ENCODE data around the gene NLGN3. TPM values are rescaled to one million over a fixed set of nuclear protein-coding genes. Genes with fewer than 3 reads are reported as not detected.

The NLGN3 gene
- total and polyA plus RNA-seq, 2 experiments from 2014 or later: 1.6 to 2.7 TPM

GRCh38 chrX:71214604-71215337, 70.1 kb downstream of the NLGN3 start:
- TF ChIP-seq EZH2phosphoT487 (IDR thresholded peaks at IDR 0.05; ENCODE audit: low read depth, severe bottlenecking, unreplicated experiment): no peak
- TF ChIP-seq CTCF (IDR thresholded peaks at IDR 0.05; ENCODE audit: poor library complexity): no peak
- no peak for TF ChIP-seq EZH2 (IDR thresholded peaks at IDR 0.05; ENCODE audit: borderline replicate concordance)
- Histone ChIP-seq H3K9me2 (replicated peaks; ENCODE audit: insufficient read depth) (no peaks in the 10 kb centered on the region), H3K36me3 (replicated peaks; ENCODE audit: insufficient read depth, low read depth) (no peaks in the 10 kb centered on the region), H3K27ac (peak overlapping the region; percentile 60), H3K4me3 (no peak overlapping the region), H3K9me3 (ENCODE audit: low read depth) (no peaks in the 10 kb centered on the region), H3K4me2 (peak overlapping the region; percentile 64), H3K79me2 (no peaks in the 10 kb centered on the region), H2AFZ (no peak overlapping the region), H3K27me3 (no peaks in the 10 kb centered on the region), H3K4me1 (ENCODE audit: insufficient read depth) (peaks cover 5% of the 10 kb centered on the region), H4K20me1 (ENCODE audit: insufficient read depth, poor library complexity, severe bottlenecking) (no peaks in the 10 kb centered on the region)
- DNase-seq (ENCODE audit: low spot score): peak; percentile 61
- WGBS (ENCODE audit: low lambda C conversion rate, missing lambda C conversion rate): 58% methylated on average over 5 of the region's 5 CpGs

- Histone ChIP-seq H3K4me3 (no peak overlapping the region), H4K20me1 (ENCODE audit: insufficient read depth, poor library complexity, severe bottlenecking) (no peaks in the 10 kb centered on the region), H3K27me3 (no peaks in the 10 kb centered on the region), H3K4me1 (ENCODE audit: insufficient read depth) (peaks cover 5% of the 10 kb centered on the region), H3K36me3 (replicated peaks; ENCODE audit: insufficient read depth, low read depth) (no peaks in the 10 kb centered on the region), H2AFZ (no peak overlapping the region), H3K4me2 (peak overlapping the region; percentile 64), H3K9me3 (ENCODE audit: low read depth) (no peaks in the 10 kb centered on the region), H3K79me2 (no peaks in the 10 kb centered on the region), H3K27ac (no peak overlapping the region), H3K9me2 (replicated peaks; ENCODE audit: insufficient read depth) (no peaks in the 10 kb centered on the region)
- 67% methylated on average over 10 of the region's 10 CpGs for WGBS (ENCODE audit: low lambda C conversion rate, missing lambda C conversion rate)
- no peak for DNase-seq (ENCODE audit: low spot score)
- no peak for TF ChIP-seq EZH2 (IDR thresholded peaks at IDR 0.05; ENCODE audit: borderline replicate concordance)
Observed at GRCh38 chrX:71215338-71215912, 70.8 kb downstream of the NLGN3 start.

DNA sequence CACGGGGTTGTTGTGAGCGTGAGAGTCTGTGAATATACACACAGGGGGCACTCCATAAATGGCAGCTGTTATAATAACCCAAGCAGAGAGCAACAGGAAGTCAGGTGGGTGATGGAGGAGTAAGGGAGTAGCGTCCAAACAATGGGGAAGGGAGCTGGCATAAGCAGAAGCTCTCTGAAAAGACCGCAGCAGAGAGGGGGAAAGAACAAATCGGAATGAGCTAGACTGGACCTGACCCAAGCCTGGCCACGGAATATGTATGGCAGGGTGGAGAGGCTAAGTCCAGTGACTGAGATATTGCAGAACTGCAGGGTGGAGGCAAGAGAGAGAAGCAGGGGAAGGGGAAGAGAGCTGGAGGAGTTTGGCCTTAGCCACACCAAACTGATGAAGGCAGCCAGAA, 71.8 kb downstream of the NLGN3 start:
- H3K9me3 ChIP-seq (ENCODE audit: low read depth): no peaks in the 10 kb centered on the region
- no peak overlapping the region for H3K4me3 ChIP-seq
- H3K9me2 ChIP-seq (replicated peaks; ENCODE audit: insufficient read depth): no peaks in the 10 kb centered on the region
- H2AFZ ChIP-seq: no peak overlapping the region
- H3K27ac ChIP-seq: peak overlapping the region; percentile 66
- H3K36me3 ChIP-seq (replicated peaks; ENCODE audit: insufficient read depth, low read depth): no peaks in the 10 kb centered on the region
- no peak for DNase-seq (ENCODE audit: low spot score)
- H3K79me2 ChIP-seq: no peaks in the 10 kb centered on the region
- H3K4me1 ChIP-seq (ENCODE audit: insufficient read depth): peaks cover 5% of the 10 kb centered on the region
- 48% methylated on average over 6 of the region's 6 CpGs for WGBS (ENCODE audit: low lambda C conversion rate, missing lambda C conversion rate)
- H3K27me3 ChIP-seq: no peaks in the 10 kb centered on the region
- H3K4me2 ChIP-seq: peak overlapping the region; percentile 64
- TF ChIP-seq EZH2 (IDR thresholded peaks at IDR 0.05; ENCODE audit: borderline replicate concordance) (no peak), CTCF (IDR thresholded peaks at IDR 0.05; ENCODE audit: poor library complexity) (no peak), EZH2phosphoT487 (IDR thresholded peaks at IDR 0.05; ENCODE audit: low read depth, severe bottlenecking, unreplicated experiment) (no peak)
- H4K20me1 ChIP-seq (ENCODE audit: insufficient read depth, poor library complexity, severe bottlenecking): no peaks in the 10 kb centered on the region

DNA sequence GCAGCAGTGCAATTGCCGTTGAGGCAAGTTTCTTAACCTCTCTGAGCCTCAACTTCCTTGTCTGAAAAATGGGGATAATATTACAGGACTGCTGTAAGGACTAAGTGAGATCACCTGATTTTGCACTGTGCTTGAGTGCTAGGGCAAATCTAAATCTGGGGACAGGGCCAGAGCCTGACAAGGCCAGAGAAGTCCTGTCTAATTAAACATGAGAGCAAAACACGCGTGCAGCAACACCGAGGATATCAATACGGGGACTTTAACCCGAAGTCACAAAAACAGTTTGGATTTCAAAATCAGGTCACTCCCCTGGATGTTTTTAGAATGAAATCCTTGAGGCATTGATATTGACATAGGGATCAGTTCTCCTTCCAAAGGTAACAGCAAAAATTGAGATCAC, 72.7 kb downstream of the NLGN3 start:
- Histone ChIP-seq H3K4me3 (no peak overlapping the region), H3K9me2 (replicated peaks; ENCODE audit: insufficient read depth) (no peaks in the 10 kb centered on the region), H3K79me2 (no peaks in the 10 kb centered on the region), H4K20me1 (ENCODE audit: insufficient read depth, poor library complexity, severe bottlenecking) (no peaks in the 10 kb centered on the region), H3K9me3 (ENCODE audit: low read depth) (no peaks in the 10 kb centered on the region), H3K27ac (peak overlapping the region; percentile 66), H3K4me1 (ENCODE audit: insufficient read depth) (peaks cover 5% of the 10 kb centered on the region), H3K36me3 (replicated peaks; ENCODE audit: insufficient read depth, low read depth) (no peaks in the 10 kb centered on the region), H3K27me3 (no peaks in the 10 kb centered on the region), H2AFZ (no peak overlapping the region), H3K4me2 (peak overlapping the region; percentile 64)
- 83% methylated on average over 6 of the region's 6 CpGs for WGBS (ENCODE audit: low lambda C conversion rate, missing lambda C conversion rate)
- DNase-seq (ENCODE audit: low spot score): no peak
- TF ChIP-seq EZH2phosphoT487 (IDR thresholded peaks at IDR 0.05; ENCODE audit: low read depth, severe bottlenecking, unreplicated experiment) (no peak), CTCF (IDR thresholded peaks at IDR 0.05; ENCODE audit: poor library complexity) (no peak), EZH2 (IDR thresholded peaks at IDR 0.05; ENCODE audit: borderline replicate concordance) (no peak)

Measured in hepatocyte (in vitro differentiated cells).